GM23338 (cell line): ENCODE measurements around the gene ZNF275. TPM values are rescaled to one million over a fixed set of nuclear protein-coding genes. Genes with fewer than 3 reads are reported as not detected.

Experiments used
- ATAC-seq: fragments of 200-7000 bp; cut with Tn5 transposase; 3 replicates; pipeline ENCODE4 v1.9.1; 2020
- DNase-seq: peaks from one replicate; pipeline ENCODE4 v3.0.0-alpha.2; 2015; ENCODE audit warnings: low spot score
- H2AFZ ChIP-seq: fragments of 200-600 bp; sonication (generic); 2 replicates; pipeline ENCODE4 v1.8.0; 2016; ENCODE audit warnings: antibody characterized with exemption, mild to moderate bottlenecking, moderate library complexity
- H3F3A ChIP-seq: fragments of 200-600 bp; sonication (generic); replicated peaks from 2 replicates; pipeline ENCODE4 v1.8.0; 2017; ENCODE audit warnings: antibody characterized with exemption, mixed run types, low read depth
- H3K27ac ChIP-seq: fragments of 200-600 bp; sonication (generic); 2 replicates; pipeline ENCODE4 v1.6.1; 2016; ENCODE audit warnings: low read depth
- H3K27me3 ChIP-seq: fragments of 200-600 bp; sonication (generic); 2 replicates; pipeline ENCODE4 v1.8.0; 2016; ENCODE audit warnings: mild to moderate bottlenecking, mixed run types, moderate library complexity; ENCODE audit not compliant: insufficient read depth
- H3K36me3 ChIP-seq: fragments of 200-600 bp; sonication (generic); 2 replicates; pipeline ENCODE4 v1.8.0; 2016; ENCODE audit warnings: mild to moderate bottlenecking; ENCODE audit not compliant: insufficient read depth
- H3K4me1 ChIP-seq: fragments of 200-600 bp; sonication (generic); 2 replicates; pipeline ENCODE4 v1.8.0; 2016; ENCODE audit warnings: mild to moderate bottlenecking, moderate library complexity; ENCODE audit not compliant: insufficient read depth
- H3K4me2 ChIP-seq: fragments of 200-600 bp; sonication (generic); 2 replicates; pipeline ENCODE4 v1.7.1; 2017; ENCODE audit warnings: mixed run types
- H3K4me3 ChIP-seq: fragments of 200-600 bp; sonication (generic); 2 replicates; pipeline ENCODE4 v1.6.1; 2016; ENCODE audit warnings: mixed run types
- H3K79me2 ChIP-seq: fragments of 200-600 bp; sonication (generic); replicated peaks from 2 replicates; pipeline ENCODE4 v1.8.0; 2017; ENCODE audit warnings: mild to moderate bottlenecking; ENCODE audit not compliant: insufficient read depth
- H3K9me2 ChIP-seq: fragments of 200-600 bp; sonication (generic); 2 replicates; pipeline ENCODE4 v1.8.0; 2017; ENCODE audit not compliant: insufficient read depth
- H4K20me1 ChIP-seq: fragments of 200-600 bp; sonication (generic); replicated peaks from 2 replicates; pipeline ENCODE4 v1.8.0; 2017; ENCODE audit warnings: mild to moderate bottlenecking; ENCODE audit not compliant: insufficient read depth
- H3K27ac Mint-ChIP-seq: 2 replicates; pipeline ENCODE4 v1.8.0; 2020; ENCODE audit warnings: inconsistent platforms, mild to moderate bottlenecking, moderate library complexity, mixed read lengths
- H3K27me3 Mint-ChIP-seq: 3 replicates; pipeline ENCODE4 v1.8.0; 2022; ENCODE audit warnings: low read depth, mild to moderate bottlenecking, moderate library complexity, mixed read lengths, inconsistent platforms; ENCODE audit not compliant: insufficient read depth, poor library complexity
- H3K36me3 Mint-ChIP-seq: 3 replicates; pipeline ENCODE4 v1.8.0; 2021; ENCODE audit warnings: low read depth, mild to moderate bottlenecking, inconsistent platforms, moderate library complexity, mixed read lengths
- H3K4me1 Mint-ChIP-seq: 3 replicates; pipeline ENCODE4 v1.8.0; 2020; ENCODE audit warnings: mild to moderate bottlenecking, inconsistent platforms, mixed read lengths
- H3K4me3 Mint-ChIP-seq: 3 replicates; pipeline ENCODE4 v1.8.0; 2021; ENCODE audit warnings: moderate library complexity, mild to moderate bottlenecking, inconsistent platforms, mixed read lengths
- H3K9me3 Mint-ChIP-seq: 3 replicates; pipeline ENCODE4 v1.8.0; 2020; ENCODE audit warnings: moderate library complexity, mild to moderate bottlenecking, inconsistent platforms, mixed read lengths
- CREB1 ChIP-seq: fragments of 250-450 bp; sonication (Bioruptor Pico); IDR thresholded peaks from 2 replicates; pipeline ENCODE4 v1.5.0; 2020; ENCODE audit warnings: low read depth, mild to moderate bottlenecking, moderate library complexity
- EZH2 ChIP-seq: fragments of 200-600 bp; sonication (generic); IDR thresholded peaks from one replicate; pipeline ENCODE4 v1.8.0; 2017; ENCODE audit warnings: antibody characterized with exemption, mild to moderate bottlenecking, low read depth; ENCODE audit not compliant: unreplicated experiment
- EZH2phosphoT487 ChIP-seq: fragments of 200-600 bp; sonication (generic); IDR thresholded peaks from one replicate; pipeline ENCODE4 v1.8.1; 2018; ENCODE audit warnings: antibody characterized with exemption; ENCODE audit not compliant: unreplicated experiment
- JUNB ChIP-seq: IDR thresholded peaks from one replicate; pipeline ENCODE4 v1.6.1; 2016; ENCODE audit warnings: antibody characterized with exemption; ENCODE audit not compliant: unreplicated experiment
- NANOG ChIP-seq: IDR thresholded peaks from 2 replicates; pipeline ENCODE4 v1.6.1; 2016; ENCODE audit warnings: antibody characterized with exemption, borderline replicate concordance
- POLR2AphosphoS5 ChIP-seq: IDR thresholded peaks from 2 replicates; pipeline ENCODE4 v1.6.1; 2016; ENCODE audit warnings: antibody characterized with exemption, low read depth
- REST ChIP-seq: IDR thresholded peaks from one replicate; pipeline ENCODE4 v1.6.1; 2018; ENCODE audit warnings: antibody characterized with exemption; ENCODE audit not compliant: unreplicated experiment
- STAT1 ChIP-seq: IDR thresholded peaks from one replicate; pipeline ENCODE4 v1.6.1; 2016; ENCODE audit warnings: antibody characterized with exemption; ENCODE audit not compliant: unreplicated experiment
- ZNF114 ChIP-seq: fragments of 250-450 bp; sonication (Bioruptor Pico); IDR thresholded peaks from 2 replicates; pipeline ENCODE4 v1.5.0; 2020; ENCODE audit warnings: mild to moderate bottlenecking, moderate library complexity
- ZNF331 ChIP-seq: fragments of 250-450 bp; sonication (Bioruptor Pico); IDR thresholded peaks from 2 replicates; pipeline ENCODE4 v1.5.0; 2020; ENCODE audit warnings: low read depth, mild to moderate bottlenecking, moderate library complexity
- ZNF462 ChIP-seq: fragments of 250-450 bp; sonication (Bioruptor Pico); IDR thresholded peaks from 2 replicates; pipeline ENCODE4 v1.5.0; 2020; ENCODE audit warnings: mild to moderate bottlenecking, moderate library complexity
- polyA plus RNA-seq: library from polyadenylated mRNA; unstranded; fragments of >200 nt; fragmentation: Nextera tagmentation; extraction: Ambion mirVana; gene quantifications from 2 replicates; pipeline ENCODE4 v1.2.1, GENCODE V29; 2016
- total RNA-seq: library from RNA; depleted of rRNA; stranded (reverse); fragments of >200 nt; shearing (Covaris generic); gene quantifications from 2 replicates; pipeline ENCODE4 v1.2.3, GENCODE V29; 2014
- TF ChIP-seq, protein P1 (sequence below), 2 experiments: fragments of 200-600 bp in 1 of 2; sonication (generic) in 1 of 2; conservative IDR thresholded peaks; 2 replicates each; pipeline versions ENCODE4 v1.5.1 to v1.6.1; 2016 to 2017; ENCODE audit warnings: antibody characterized with exemption in 2 of 2, low read depth in 2 of 2, mild to moderate bottlenecking in 2 of 2, moderate library complexity in 1 of 2
- TF ChIP-seq, protein P2 (sequence below): IDR thresholded peaks from 2 replicates; pipeline ENCODE4 v1.6.1; 2016; ENCODE audit warnings: antibody characterized with exemption

The ZNF275 gene
- total and polyA plus RNA-seq, 2 experiments from 2014 or later = 3.2 to 12.3 TPM

DNA sequence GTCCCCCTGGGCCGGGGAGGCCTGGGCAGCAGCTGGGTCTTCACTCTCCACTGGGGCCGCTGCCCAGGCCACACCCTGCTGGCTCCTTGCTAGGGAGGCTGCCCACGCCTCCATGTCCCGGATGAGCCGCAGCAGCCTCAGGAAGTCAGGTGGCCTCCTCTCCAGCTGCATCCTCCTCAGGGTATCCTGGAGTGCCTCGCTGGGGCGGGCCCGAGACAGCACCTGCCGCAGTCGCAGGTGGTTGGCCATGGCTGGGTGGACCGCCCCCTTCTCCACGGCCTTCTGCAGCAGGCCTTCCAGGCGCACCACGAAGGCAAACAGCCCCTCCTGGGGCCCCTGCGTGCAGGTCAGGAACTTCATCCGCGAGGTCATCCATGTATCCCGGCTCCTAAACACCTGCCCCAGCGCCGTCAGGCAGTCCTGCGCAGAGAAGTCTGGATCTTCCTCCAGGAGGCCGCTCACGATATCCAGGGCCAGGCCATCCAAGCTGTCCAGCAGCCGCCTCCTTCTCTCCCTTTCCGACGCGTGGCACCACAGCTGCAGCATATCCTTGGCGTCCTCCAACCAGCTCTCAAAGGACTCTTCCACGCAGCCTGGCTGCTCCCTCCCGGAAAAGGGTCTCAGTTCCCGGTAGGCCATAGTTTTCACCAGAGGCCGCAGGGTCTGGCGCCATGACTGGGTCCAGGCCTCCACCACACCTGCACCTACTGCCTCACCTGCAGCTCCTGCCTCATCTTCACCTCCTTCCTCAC is 14.5 kb upstream of the ZNF275 start:
- no peaks in the 10 kb centered on the region for H3K4me1 ChIP-seq
- no peak overlapping the region for H3K27ac ChIP-seq
- no peak overlapping the region for H2AFZ ChIP-seq
- H3K4me2 ChIP-seq = no peak overlapping the region
- no peak overlapping the region for H3K4me3 Mint-ChIP-seq
- TF ChIP-seq POLR2AphosphoS5 (no peak), EZH2phosphoT487 (no peak), CREB1 (CRISPR knock-in tag) (no peak), REST (no peak), ZNF462 (CRISPR knock-in tag) (no peak), NANOG (no peak), JUNB (no peak), ZNF114 (no peak), ZNF331 (CRISPR knock-in tag) (no peak), STAT1 (no peak), EZH2 (no peak)
- TF ChIP-seq, protein P1, sequence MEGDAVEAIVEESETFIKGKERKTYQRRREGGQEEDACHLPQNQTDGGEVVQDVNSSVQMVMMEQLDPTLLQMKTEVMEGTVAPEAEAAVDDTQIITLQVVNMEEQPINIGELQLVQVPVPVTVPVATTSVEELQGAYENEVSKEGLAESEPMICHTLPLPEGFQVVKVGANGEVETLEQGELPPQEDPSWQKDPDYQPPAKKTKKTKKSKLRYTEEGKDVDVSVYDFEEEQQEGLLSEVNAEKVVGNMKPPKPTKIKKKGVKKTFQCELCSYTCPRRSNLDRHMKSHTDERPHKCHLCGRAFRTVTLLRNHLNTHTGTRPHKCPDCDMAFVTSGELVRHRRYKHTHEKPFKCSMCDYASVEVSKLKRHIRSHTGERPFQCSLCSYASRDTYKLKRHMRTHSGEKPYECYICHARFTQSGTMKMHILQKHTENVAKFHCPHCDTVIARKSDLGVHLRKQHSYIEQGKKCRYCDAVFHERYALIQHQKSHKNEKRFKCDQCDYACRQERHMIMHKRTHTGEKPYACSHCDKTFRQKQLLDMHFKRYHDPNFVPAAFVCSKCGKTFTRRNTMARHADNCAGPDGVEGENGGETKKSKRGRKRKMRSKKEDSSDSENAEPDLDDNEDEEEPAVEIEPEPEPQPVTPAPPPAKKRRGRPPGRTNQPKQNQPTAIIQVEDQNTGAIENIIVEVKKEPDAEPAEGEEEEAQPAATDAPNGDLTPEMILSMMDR (conservative IDR thresholded peaks at IDR 0.05; ENCODE audit: low read depth in 2 of 2) = no peak
- TF ChIP-seq, protein P2, sequence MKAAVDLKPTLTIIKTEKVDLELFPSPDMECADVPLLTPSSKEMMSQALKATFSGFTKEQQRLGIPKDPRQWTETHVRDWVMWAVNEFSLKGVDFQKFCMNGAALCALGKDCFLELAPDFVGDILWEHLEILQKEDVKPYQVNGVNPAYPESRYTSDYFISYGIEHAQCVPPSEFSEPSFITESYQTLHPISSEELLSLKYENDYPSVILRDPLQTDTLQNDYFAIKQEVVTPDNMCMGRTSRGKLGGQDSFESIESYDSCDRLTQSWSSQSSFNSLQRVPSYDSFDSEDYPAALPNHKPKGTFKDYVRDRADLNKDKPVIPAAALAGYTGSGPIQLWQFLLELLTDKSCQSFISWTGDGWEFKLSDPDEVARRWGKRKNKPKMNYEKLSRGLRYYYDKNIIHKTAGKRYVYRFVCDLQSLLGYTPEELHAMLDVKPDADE = no peak
- no peaks in the 10 kb centered on the region for H3K36me3 Mint-ChIP-seq
- H3K79me2 ChIP-seq = no peaks in the 10 kb centered on the region
- no peaks in the 10 kb centered on the region for H3K36me3 ChIP-seq
- no peaks in the 10 kb centered on the region for H3K9me2 ChIP-seq
- H3K27me3 ChIP-seq = peaks cover 18% of the 10 kb centered on the region
- peaks cover 11% of the 10 kb centered on the region for H3K27me3 Mint-ChIP-seq
- no peak for DNase-seq
- no peaks in the 10 kb centered on the region for H3K9me3 Mint-ChIP-seq
- peak; percentile 26; the same call in 2 of the 3 replicates for ATAC-seq
- no peaks in the 10 kb centered on the region for H4K20me1 ChIP-seq
- H3K27ac Mint-ChIP-seq = no peak overlapping the region
- H3K4me3 ChIP-seq = no peak overlapping the region
- H3K4me1 Mint-ChIP-seq = peaks cover 7% of the 10 kb centered on the region; the same call in 2 of the 3 replicates
- no peaks in the 10 kb centered on the region for H3F3A ChIP-seq
